ENCODE results near the gene ZNF440. TPM values are rescaled to one million over a fixed set of nuclear protein-coding genes. Genes with fewer than 3 reads are reported as not detected.

ZNF440 gene
- total RNA-seq, 1 donor from 2014 or later: 18.5 TPM

GRCh38 chr19:11780431-11781020 lies 33.5 kb upstream of the ZNF440 start:
- Mint-ChIP-seq H3K27ac (no peak overlapping the region), H3K4me3 (no peak overlapping the region), H3K9me3 (peaks cover 38% of the 10 kb centered on the region), H3K36me3 (ENCODE audit: low read depth) (peaks cover 84% of the 10 kb centered on the region), H3K27me3 (no peaks in the 10 kb centered on the region), H3K4me1 (no peaks in the 10 kb centered on the region)
- DNase-seq: no peak
- TF ChIP-seq, protein P1, sequence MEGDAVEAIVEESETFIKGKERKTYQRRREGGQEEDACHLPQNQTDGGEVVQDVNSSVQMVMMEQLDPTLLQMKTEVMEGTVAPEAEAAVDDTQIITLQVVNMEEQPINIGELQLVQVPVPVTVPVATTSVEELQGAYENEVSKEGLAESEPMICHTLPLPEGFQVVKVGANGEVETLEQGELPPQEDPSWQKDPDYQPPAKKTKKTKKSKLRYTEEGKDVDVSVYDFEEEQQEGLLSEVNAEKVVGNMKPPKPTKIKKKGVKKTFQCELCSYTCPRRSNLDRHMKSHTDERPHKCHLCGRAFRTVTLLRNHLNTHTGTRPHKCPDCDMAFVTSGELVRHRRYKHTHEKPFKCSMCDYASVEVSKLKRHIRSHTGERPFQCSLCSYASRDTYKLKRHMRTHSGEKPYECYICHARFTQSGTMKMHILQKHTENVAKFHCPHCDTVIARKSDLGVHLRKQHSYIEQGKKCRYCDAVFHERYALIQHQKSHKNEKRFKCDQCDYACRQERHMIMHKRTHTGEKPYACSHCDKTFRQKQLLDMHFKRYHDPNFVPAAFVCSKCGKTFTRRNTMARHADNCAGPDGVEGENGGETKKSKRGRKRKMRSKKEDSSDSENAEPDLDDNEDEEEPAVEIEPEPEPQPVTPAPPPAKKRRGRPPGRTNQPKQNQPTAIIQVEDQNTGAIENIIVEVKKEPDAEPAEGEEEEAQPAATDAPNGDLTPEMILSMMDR (IDR thresholded peaks at IDR 0.05): no peak
- intact Hi-C loops (cut with micrococcal nuclease): no loop called here
- CTCF ChIA-PET: no interaction called here
- ATAC-seq (ENCODE audit: low read depth): no peak
- POLR2A ChIA-PET: no interaction called here

DNA sequence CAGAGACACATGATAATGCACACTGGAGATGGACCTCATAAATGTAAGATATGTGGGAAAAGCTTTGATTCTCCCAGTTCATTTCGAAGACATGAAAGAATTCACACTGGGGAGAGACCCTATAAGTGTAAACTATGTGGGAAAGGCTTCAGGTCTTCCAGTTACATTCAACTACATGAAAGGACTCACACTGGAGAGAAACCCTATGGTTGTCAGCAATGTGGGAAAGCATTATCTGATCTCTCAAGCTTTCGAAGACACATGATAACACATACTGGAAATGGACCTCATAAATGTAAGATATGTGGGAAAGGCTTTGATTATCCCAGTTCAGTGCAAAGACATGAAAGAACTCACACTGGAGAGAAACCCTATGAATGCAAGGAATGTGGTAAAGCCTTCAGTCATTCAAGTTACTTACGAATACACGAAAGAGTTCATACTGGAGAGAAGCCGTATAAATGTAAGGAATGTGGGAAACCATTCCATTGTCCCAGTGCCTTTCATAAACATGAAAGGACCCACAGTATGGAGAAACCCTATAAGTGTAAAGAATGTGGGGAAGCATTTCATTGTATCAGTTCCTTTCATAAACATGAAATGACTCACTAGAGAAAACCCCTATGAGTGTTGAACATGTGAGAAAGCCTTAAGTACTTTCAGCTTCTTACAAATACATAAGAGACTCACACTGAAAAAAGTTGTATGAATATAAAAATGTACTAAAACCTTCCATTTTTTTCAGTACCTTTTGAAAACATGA lies 32.6 kb upstream of the ZNF440 start:
- ChIA-PET CTCF (interaction anchor here (0.8 kb wide), 1 partner anchor 17 kb away, joined by 3 read pairs; the partner anchor contains the start of gene ZNF491), POLR2A (no interaction called here)
- no peak for ATAC-seq (ENCODE audit: low read depth)
- Mint-ChIP-seq H3K4me1 (no peaks in the 10 kb centered on the region), H3K36me3 (ENCODE audit: low read depth) (peaks cover 80% of the 10 kb centered on the region), H3K27me3 (no peaks in the 10 kb centered on the region), H3K27ac (no peak overlapping the region), H3K4me3 (no peak overlapping the region), H3K9me3 (peaks cover 35% of the 10 kb centered on the region)
- intact Hi-C loops (cut with micrococcal nuclease): no loop called here
- TF ChIP-seq, protein P1 (IDR thresholded peaks at IDR 0.05): no peak
- DNase-seq: no peak

DNA sequence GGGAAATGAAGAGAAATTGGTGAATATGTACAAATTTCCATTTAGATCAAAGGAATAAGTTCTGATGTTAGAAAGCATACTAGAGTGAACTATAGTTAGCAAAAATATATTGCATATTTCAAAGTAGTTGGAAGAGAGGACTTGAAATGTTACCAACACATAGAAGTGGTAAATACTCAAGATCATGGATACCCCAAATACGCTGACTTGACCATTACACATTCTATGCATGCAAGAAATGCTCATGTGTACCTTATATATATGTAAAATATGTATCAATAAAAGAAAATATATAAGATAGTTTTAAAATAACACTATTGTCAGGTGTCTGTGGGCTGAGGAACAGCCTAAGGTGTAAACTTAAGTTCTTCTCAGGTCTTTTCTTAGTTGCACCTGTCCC lies 30.3 kb upstream of the ZNF440 start:
- DNase-seq: no peak
- TF ChIP-seq, protein P1 (IDR thresholded peaks at IDR 0.05): no peak
- CTCF ChIA-PET: no interaction called here
- Mint-ChIP-seq H3K4me1 (no peaks in the 10 kb centered on the region), H3K36me3 (ENCODE audit: low read depth) (peaks cover 63% of the 10 kb centered on the region), H3K27ac (no peak overlapping the region), H3K9me3 (peaks cover 36% of the 10 kb centered on the region), H3K27me3 (no peaks in the 10 kb centered on the region), H3K4me3 (no peak overlapping the region)
- ATAC-seq (ENCODE audit: low read depth): no peak
- intact Hi-C loops (cut with micrococcal nuclease): no loop called here
- POLR2A ChIA-PET: no interaction called here

DNA sequence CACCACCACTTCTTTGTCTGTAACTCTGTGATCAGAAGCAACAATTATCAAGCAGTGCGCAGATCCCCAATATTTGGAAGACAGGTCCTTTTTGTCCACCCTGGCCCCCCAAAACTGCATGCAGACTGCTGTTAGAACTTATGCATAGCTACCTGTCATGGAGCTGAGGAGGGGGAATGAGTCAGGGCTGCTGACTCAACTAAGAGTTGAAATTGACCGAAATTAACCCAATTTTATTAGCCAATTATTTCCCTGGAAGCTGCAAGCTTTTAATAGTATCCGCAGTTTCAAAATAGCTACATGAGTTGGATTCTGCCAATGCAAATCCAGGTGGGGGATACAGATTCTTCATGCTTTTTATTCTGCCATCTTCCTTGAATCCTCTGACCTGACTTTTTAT lies 29.7 kb upstream of the ZNF440 start:
- Mint-ChIP-seq H3K27me3 (no peaks in the 10 kb centered on the region), H3K9me3 (peaks cover 36% of the 10 kb centered on the region), H3K4me3 (no peak overlapping the region), H3K36me3 (ENCODE audit: low read depth) (peaks cover 57% of the 10 kb centered on the region), H3K27ac (no peak overlapping the region), H3K4me1 (no peaks in the 10 kb centered on the region)
- TF ChIP-seq, protein P1 (IDR thresholded peaks at IDR 0.05): no peak
- ChIA-PET CTCF (no interaction called here), POLR2A (interaction anchor here (0.5 kb wide), 1 partner anchor 63 kb away, joined by 3 read pairs; no protein-coding TSS in a partner anchor)
- intact Hi-C loops (cut with micrococcal nuclease): no loop called here
- DNase-seq (no peak), ATAC-seq (ENCODE audit: low read depth) (no peak)

- no peak for DNase-seq
- TF ChIP-seq, protein P1 (IDR thresholded peaks at IDR 0.05): no peak
- no peaks in the 10 kb centered on the region for H3K27me3 Mint-ChIP-seq
- POLR2A ChIA-PET: no interaction called here
- H3K4me1 Mint-ChIP-seq: no peaks in the 10 kb centered on the region
- CTCF ChIA-PET: no interaction called here
- intact Hi-C loops (cut with micrococcal nuclease): no loop called here
- peaks cover 35% of the 10 kb centered on the region for H3K9me3 Mint-ChIP-seq
- no peak overlapping the region for H3K4me3 Mint-ChIP-seq
- ATAC-seq (ENCODE audit: low read depth): no peak
- no peak overlapping the region for H3K27ac Mint-ChIP-seq
- H3K36me3 Mint-ChIP-seq (ENCODE audit: low read depth): peaks cover 30% of the 10 kb centered on the region
These were observed 26.5 kb upstream of the ZNF440 start for GRCh38 chr19:11787536-11787935.
